ENCODE results near the gene PAX2.

PAX2 gene

DNA sequence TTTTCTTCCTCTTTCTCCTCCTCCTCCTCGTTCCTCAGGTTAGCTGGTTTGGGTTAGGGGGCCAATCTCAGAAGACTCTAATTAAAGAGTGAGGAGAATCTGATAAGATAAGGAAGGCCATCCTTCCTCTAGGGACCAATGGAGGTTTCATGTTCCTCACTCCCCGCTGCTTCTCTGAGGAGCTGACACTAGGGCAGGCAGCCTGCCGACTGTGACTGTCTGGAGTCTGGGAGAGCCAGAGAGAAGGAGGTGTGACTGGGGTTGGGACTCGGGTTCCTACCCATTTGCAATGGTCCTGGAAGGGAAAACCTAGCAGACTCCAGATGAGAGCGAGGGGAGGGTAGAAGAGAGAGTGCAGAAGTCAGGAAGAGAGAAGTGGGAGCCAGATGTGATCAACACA is 15.3 kb downstream of the PAX2 start:
- no peak for DNase-seq

GRCh38 chr10:100761191-100761590 is 15.8 kb downstream of the PAX2 start:
- DNase-seq = no peak

GRCh38 chr10:100763043-100763747 is 17.8 kb downstream of the PAX2 start:
- no peak for DNase-seq

DNA sequence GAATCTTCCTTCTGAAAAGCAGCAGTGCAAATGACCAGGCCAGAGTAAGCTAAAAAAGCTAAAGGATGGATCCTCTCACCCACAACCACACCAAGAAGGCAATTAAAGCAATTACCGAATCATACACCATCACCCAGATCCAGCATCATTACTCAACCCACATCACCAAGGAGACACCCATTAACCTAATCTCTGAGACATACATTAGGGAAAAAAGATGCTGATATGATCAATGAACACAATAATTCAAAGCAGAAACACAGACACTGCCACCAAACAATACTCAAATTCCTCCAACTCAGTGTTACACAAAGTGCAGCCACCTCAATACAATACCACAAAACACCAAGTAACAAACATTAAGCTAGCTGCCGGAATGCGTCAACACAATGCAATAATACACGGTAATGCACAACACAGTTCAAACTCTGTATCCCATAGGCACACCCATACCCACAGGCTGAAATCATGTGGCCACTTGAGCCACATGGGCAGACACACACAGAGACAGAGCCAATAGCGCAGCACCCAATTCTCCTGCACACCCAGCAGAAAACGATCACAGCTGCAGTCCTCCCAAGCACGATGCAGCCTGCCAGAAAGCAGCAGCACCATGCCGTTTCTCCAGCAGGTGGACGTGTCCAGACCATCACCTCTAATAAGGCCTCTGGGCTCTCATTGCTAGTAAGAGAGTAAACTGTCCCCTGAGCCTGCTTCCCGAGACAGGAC is 21.5 kb downstream of the PAX2 start:
- DNase-seq = no peak

DNA sequence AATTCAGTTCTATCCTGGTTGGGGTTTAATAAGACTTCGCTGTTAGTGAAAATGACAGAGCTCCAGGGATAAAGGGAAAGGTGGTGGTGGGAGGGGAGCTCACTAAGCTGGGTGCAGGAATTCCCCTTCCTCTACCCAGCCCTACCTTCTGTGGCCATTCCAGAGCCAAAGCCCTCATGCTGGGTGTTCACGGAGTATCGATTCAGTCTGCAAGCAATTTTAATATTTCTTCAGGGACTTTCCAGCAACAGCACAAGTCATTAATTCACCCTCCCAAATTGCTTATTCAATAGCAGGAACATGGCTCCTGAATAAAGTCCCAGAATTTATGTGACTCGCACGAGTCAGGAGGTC is 22.0 kb downstream of the PAX2 start:
- DNase-seq = no peak

DNA sequence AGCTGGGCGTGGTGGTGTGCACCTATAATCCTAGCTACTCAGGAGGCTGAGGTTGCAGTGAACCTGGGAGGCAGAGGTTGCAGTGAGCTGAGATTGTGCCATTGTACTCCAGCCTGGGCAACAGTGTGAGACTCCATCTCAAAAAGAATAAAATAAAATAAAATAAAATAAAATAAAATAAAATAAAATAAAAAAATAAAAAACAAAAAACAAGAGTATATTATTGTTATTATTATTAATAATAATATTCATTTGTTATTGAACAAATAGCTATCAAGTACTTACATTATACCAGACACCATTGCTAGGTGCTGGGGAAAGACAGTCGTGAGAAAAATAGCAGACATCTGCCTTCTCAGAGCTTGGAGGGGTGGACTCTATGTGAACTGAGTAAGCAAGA is 24.1 kb downstream of the PAX2 start:
- DNase-seq = no peak

DNA sequence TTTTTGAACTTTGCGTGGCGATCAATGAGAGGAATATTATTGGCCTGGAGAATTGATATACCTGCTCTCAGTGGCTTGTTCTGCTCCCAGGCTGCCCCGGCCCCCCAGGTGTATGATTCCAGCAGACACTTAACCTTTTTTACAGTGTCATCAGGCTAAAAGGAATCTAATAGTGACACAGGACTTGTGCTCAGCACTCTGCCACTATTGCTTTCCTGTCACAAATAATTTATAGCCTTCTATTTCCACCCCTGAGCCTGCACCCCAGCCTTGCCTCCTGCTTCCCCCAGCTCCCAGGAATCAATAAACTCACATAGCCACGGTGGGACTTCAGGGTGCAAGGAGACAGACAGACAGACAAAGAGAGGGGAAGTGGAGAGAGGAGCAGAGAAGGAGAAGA is 28.3 kb downstream of the PAX2 start:
- no peak for DNase-seq

DNA sequence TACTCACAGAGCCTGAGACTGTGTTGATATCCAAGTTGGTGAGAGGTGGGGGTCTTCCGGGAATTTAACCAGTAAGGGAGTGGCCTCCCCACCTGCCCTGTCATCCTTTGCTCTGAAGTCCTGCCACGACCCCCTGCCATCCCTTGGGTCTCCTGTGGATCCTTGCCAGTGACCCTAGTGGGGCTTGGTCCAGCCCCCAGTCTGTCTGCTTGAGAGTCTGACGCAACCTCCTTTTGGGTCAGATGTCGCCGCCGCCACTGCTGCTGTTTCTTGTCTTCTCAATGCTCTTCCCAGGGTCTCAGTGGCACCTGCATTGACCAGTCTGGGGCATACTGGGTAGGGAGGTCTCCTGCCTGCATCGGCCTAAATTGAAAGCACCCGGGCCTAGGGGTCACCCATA is 28.8 kb downstream of the PAX2 start:
- no peak for DNase-seq

GRCh38 chr10:100774876-100775275 is 29.5 kb downstream of the PAX2 start:
- DNase-seq = no peak

GRCh38 chr10:100775386-100775785 is 30.0 kb downstream of the PAX2 start:
- DNase-seq = no peak

GRCh38 chr10:100775871-100776270 is 30.5 kb downstream of the PAX2 start:
- DNase-seq = no peak

DNA sequence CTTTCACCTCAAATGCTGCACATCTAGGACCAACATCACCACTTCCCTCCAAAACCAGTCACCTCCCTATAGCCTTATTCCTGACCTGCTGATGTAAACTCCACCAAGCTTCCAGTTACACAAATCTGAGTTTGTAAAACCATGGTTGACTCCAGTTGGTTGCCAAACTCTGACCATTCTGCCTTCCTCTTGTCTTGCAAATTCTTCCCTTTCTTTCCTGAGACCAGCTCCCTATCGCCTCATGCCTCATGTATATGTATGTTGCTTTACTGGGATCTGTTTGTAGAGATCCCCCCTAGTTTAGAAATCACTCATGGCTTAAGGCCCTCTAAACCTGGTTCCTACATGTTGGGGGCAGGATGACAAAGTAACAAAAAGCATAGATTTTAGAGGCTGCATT is 31.3 kb downstream of the PAX2 start:
- DNase-seq = no peak

GRCh38 chr10:100779329-100779728 is 33.9 kb downstream of the PAX2 start:
- no peak for DNase-seq

DNA sequence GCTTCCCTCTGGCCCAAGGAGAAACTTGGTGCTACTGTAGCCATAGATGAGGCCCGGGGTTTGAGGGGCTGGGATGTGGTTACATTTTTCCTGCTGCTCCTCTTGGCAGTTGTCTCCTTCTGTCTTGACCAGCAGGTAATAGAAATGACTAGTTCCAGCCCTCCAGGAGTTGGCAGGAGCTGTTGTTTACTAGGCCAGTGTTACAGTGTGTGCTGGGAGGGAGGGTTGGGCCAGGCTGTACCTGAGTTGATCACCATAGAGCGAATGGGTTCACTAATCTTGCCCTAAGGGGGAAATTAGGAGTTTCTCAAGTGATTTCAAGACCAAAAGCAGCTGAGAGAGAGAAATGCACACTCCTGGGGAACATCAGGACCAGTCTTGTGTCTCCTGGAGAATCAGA is 34.9 kb downstream of the PAX2 start:
- no peak for DNase-seq

- DNase-seq = no peak
Measured at GRCh38 chr10:100781145-100781665, 35.8 kb downstream of the PAX2 start.

DNA sequence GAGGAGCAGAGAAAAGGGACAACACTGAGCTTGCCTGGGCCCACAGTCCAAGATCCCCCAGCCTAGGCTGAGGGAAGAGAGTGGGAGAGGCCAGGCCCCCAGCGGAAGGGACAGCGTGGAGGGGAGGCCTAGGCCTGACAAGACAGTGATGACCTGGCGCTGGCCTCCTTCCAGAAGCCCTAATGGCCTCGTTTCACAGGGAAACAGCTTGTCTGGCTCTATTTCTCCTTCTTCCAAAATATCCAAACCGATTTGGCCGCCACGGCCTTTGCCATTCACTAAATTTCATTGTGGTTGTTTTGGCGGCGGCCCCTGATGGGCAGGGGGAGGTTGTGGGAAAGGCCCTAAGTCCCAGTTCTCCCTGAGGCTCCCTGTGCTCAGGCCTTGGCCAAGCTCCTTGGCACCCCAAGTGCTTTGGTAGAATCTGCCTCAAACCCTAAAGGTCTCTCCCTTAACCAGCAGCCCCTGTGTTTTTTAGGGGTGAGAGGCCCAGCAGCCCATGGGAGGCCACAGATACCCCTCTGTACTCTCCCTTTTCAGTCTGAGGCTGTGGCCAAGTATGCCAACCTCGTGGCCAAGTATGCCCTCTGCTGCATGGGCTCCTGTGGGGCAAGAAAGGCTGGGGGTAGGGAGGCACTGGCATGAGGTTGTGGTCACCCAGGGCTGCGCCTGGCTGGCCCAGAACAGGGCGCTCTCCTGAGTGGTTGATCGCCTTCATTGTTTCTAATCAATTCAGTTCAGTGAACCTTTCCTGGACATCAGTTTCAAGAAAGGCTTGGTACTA is 37.3 kb downstream of the PAX2 start:
- DNase-seq = no peak

GRCh38 chr10:100784126-100784525 is 38.7 kb downstream of the PAX2 start:
- DNase-seq = no peak

GRCh38 chr10:100786591-100786990 is 41.2 kb downstream of the PAX2 start:
- no peak for DNase-seq

DNA sequence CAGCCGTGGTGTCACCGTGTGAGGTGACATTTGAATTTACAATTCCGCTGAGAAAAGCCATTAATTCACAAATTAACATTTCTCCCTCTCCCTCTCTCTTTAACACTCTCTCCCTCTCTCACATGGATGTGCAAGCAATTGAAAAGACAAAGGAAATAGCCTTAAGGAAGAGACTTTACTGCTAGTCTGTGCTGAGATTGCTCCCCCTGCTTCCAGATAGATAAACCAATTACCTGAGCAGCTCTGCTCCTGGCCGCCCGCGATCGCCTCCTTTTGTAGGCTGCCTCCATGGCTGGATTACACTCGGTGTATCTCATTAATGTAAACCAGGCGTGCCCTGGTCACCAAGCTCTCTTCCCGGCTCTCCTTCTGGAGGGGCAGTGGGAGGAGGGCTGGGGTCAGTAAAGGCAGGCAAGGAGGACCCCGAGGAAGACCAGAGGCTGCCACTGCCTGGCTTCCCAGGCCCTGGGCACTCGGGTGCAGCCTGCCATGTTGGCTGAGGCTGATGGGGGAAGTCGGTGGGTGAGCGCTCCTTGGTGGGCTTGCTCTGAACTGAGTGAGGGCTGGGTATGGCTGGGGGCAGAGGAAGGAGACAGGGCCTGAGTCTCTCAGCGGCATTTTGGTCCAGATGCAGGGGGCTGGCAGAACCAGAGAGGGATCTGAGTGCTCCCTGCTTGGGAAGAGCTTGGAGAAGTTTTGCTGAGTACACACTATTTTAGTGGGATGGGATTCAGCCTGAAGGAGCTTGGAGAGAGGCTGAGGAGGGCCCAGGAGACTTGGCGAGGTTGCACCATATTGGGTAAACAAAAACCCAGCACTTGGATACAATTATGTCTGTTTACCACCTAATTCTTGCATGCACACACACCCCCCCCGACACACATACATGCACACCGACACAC is 42.9 kb downstream of the PAX2 start:
- no peak for DNase-seq

DNA sequence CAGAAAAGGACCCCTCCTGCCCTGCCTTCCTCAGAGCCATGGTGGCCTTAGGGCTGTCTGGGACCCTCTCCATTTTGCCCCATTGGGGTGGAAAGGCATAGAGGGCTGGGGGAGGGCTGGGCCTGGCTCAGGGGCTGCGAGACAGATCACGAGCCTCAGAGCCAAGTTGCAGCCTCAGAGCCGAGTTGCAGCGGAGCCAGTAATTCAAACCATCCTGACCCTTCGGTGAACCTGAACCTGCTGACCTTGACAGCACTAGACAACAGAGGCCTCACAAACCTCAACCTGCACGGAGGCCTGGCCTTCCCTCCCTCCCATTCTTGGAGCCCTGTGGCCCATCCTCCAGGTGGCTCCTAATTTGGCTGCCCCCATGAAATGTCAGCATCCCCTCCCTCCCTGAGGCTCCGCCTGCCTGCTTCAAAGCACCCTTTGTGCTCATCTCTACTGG is 45.4 kb downstream of the PAX2 start:
- no peak for DNase-seq

DNA sequence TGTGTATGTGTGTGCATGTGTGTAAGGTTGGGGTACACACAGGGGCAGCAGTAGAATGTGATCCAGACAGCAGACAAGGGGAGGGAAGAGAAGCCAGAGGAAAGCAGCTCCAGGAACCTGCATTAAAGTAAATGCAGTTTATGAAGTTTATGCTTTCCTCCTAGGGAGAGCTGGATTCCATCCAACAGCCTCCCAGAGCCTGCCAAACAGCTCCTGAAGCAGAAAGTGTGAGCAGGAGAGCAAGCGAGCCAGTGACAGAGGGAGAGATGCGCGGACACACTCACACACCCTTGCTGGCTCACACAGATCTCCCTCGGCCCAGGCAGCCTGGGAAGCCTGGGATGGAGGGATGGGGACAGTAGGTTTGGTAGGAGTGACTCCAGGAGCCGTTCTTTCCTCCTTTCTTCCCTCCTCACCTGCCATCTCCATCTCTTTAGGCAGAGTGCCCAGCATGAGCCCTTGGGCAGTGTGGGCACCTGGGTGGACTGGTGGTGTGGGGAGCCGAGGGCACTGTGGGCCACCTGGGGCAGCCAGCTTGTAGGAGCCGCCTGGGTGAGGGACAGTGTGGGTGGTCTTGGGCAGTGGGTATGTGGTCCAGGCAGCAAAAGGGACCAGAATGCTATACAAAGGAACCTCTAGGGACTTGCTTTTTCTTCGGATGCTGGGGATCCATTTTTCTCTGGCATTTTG is 46.1 kb downstream of the PAX2 start:
- DNase-seq = no peak

DNA sequence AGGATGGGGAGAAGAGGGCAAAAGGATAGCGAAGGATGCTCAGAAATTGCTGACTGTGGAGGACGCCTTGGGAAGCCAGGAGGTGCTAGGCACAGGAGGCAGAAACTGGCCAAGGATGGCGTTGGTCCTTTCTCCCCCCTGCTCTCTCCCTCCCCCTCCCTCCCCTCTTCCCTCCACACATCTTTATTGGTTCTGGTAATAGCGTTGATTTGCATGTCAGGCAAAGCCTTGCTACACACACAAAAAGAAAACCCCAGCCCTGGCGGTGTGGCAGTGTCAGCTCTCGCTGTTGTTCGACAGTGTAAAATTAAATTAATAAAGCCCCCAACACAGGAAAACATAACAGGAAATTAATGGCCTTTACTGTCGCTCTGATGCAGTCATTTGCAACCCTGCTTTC is 47.2 kb downstream of the PAX2 start:
- DNase-seq = no peak
